Stomach (tissue), 9 donors: ENCODE results near the gene TYROBP. TPM values are rescaled to one million over a fixed set of nuclear protein-coding genes. Genes with fewer than 3 reads are reported as not detected.

Experiments used
- DNase-seq, 2 donors: peaks; one replicate each; pipeline versions ENCODE4 v3.0.0 to v3.0.0-alpha.2; 2013 to 2019
- H3K27ac ChIP-seq, 5 donors: fragments of 200-600 bp in 4 of 5; sonication (generic) in 4 of 5; one replicate each; pipeline ENCODE4 v1.5.1; 2013 to 2019; ENCODE audit warnings: mild to moderate bottlenecking in 1 of 5, moderate library complexity in 1 of 5
- H3K27me3 ChIP-seq, 3 donors: fragments of 200-600 bp; sonication (generic); one replicate each; pipeline ENCODE4 v1.5.1; 2017 to 2019; ENCODE audit warnings: mixed run types in 1 of 3
- H3K36me3 ChIP-seq, 4 donors: fragments of 200-600 bp; sonication (generic); 1 replicate in 3 of 4; 2 replicates in 1 of 4; pipeline ENCODE4 v1.5.1; 2016 to 2019
- H3K4me1 ChIP-seq, 4 donors: fragments of 200-600 bp; sonication (generic); one replicate each; pipeline ENCODE4 v1.5.1; 2016 to 2019
- H3K4me3 ChIP-seq, 4 donors: fragments of 200-600 bp; sonication (generic) in 3 of 4; one replicate each; pipeline ENCODE4 v1.5.1; 2016 to 2019; ENCODE audit warnings: mild to moderate bottlenecking in 1 of 4
- H3K9me3 ChIP-seq, 4 donors: fragments of 200-600 bp; sonication (generic); one replicate each; pipeline ENCODE4 v1.5.1; 2016 to 2019
- EP300 ChIP-seq: sonication (generic); formaldehyde crosslinking; IDR thresholded peaks from one replicate; pipeline ENCODE4 v1.6.1; 2017; ENCODE audit warnings: antibody characterized with exemption
- POLR2A ChIP-seq, 4 donors: fragments of 450-650 bp; IDR thresholded peaks; one replicate each; pipeline ENCODE4 v1.6.1; 2016; ENCODE audit warnings: antibody characterized with exemption in 4 of 4, control low read depth in 2 of 4, mild to moderate bottlenecking in 1 of 4, moderate library complexity in 1 of 4
- POLR2AphosphoS5 ChIP-seq, 3 donors: sonication (generic); formaldehyde crosslinking; IDR thresholded peaks; one replicate each; pipeline ENCODE4 v1.6.1; 2016; ENCODE audit warnings: antibody characterized with exemption in 3 of 3
- WGBS, 5 donors: extraction: QIAGEN DNeasy Blood & Tissue Kit in 3 of 5; methylation state at CpG; one replicate each; pipeline versions ENCODE4 v1.1.5 to v1.1.7; 2013 to 2018; 5-methylcytosine and 5-hydroxymethylcytosine counted together
- intact Hi-C: fragments of 100-400 bp; cut with DNase I; formaldehyde crosslinking; loops from one replicate; pipeline ENCODE4 v1.15.1; 2023; ENCODE audit warnings: low total_unique reads
- polyA plus RNA-seq, 3 donors: library from polyadenylated mRNA; stranded (reverse); fragments of 200-250 nt; gene quantifications; one replicate each; pipeline ENCODE4 v1.2.3, GENCODE V29; 2013
- total RNA-seq, 5 donors: library from RNA; depleted of rRNA; stranded (reverse); fragments of >200 nt; gene quantifications; one replicate each; pipeline versions ENCODE4 v1.1.0 to v1.2.3, GENCODE V29; 2014 to 2016
- TF ChIP-seq, protein P1 (sequence below), 7 experiments: fragments of 450-650 bp in 4 of 7; fragments of 200-600 bp in 3 of 7; sonication (generic) in 3 of 7; IDR thresholded peaks; one replicate each; pipeline ENCODE4 v1.5.1; 2016 to 2019; ENCODE audit warnings: antibody characterized with exemption in 7 of 7, control low read depth in 2 of 7, mild to moderate bottlenecking in 1 of 7
- donor health status: healthy with polysubstance abuse.
- donor health status: Bipolar disorder and iron deficiency.
- donor health status: healthy.

TYROBP gene
- total and polyA plus RNA-seq, 8 donors = 9.4 to 106 (median 55.4) TPM; not detected in 2

DNA sequence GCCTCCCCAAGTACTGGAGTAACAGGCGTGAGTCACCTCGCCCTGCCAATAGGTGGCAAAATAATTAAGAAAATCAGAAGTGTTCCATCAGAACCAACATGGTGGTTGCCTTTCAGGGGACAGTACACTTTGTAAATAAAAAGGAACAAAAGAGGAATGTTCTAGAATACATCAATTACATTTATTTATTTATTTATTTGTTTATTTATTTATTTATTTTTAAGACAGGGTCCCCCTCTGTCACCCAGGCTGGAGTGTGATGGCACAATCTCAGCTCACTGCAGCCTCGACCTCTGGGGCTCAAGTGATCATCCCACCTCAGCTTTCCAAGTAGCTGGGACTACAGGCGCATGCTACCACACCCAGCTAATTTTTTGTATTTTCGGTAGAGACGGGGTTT is 12.9 kb upstream of the TYROBP start:
- Histone ChIP-seq H3K27me3 (peaks cover 0 to 9% (median 6%) of the 10 kb centered on the region in 3 donors), H3K36me3 (no peaks in the 10 kb centered on the region), H3K4me1 (no peaks in the 10 kb centered on the region), H3K9me3 (peaks cover 0 to 8% (median 4%) of the 10 kb centered on the region in 4 donors), H3K27ac (no peak overlapping the region), H3K4me3 (no peak overlapping the region)
- no peak for TF ChIP-seq EP300
- TF ChIP-seq POLR2AphosphoS5 (IDR thresholded peaks at IDR 0.05) = no peak
- no peak for TF ChIP-seq POLR2A (IDR thresholded peaks at IDR 0.05)
- TF ChIP-seq, protein P1, sequence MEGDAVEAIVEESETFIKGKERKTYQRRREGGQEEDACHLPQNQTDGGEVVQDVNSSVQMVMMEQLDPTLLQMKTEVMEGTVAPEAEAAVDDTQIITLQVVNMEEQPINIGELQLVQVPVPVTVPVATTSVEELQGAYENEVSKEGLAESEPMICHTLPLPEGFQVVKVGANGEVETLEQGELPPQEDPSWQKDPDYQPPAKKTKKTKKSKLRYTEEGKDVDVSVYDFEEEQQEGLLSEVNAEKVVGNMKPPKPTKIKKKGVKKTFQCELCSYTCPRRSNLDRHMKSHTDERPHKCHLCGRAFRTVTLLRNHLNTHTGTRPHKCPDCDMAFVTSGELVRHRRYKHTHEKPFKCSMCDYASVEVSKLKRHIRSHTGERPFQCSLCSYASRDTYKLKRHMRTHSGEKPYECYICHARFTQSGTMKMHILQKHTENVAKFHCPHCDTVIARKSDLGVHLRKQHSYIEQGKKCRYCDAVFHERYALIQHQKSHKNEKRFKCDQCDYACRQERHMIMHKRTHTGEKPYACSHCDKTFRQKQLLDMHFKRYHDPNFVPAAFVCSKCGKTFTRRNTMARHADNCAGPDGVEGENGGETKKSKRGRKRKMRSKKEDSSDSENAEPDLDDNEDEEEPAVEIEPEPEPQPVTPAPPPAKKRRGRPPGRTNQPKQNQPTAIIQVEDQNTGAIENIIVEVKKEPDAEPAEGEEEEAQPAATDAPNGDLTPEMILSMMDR (IDR thresholded peaks at IDR 0.05) = no peak
- intact Hi-C loops = no loop called here
- 75 to 84% (median 82%) methylated on average over 6 of the region's 6 CpGs for WGBS, 5 donors
- no peak for DNase-seq

DNA sequence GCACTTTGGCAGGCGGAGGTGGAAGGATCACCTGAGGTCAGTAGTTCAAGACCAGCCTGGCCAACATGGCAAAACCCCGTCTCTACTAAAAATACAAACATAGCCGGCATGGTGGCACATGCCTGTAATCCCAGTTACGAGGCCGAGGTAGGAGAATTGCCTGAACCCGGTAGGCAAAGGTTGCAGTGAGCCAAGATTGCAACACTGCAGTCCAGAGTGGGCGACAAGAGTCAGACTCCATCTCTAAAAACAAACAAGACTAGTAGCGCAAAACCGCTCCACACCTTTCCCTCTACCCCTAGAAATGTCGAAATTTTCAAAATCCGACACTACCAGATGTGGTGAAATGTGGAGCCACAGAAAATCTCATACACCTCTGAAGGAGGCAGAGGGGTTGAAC is 11.2 kb upstream of the TYROBP start:
- H3K27me3 ChIP-seq = no peaks in the 10 kb centered on the region
- no peak for TF ChIP-seq EP300
- no peak for TF ChIP-seq POLR2AphosphoS5 (IDR thresholded peaks at IDR 0.05)
- TF ChIP-seq, protein P1 (IDR thresholded peaks at IDR 0.05) = no peak
- TF ChIP-seq POLR2A (IDR thresholded peaks at IDR 0.05) = no peak
- no peak overlapping the region for H3K27ac ChIP-seq
- H3K4me3 ChIP-seq = no peak overlapping the region
- intact Hi-C loops = loop anchor here (5.0 kb wide), 1 partner anchor 242 kb away; no protein-coding TSS in a partner anchor
- DNase-seq = no peak
- no peaks in the 10 kb centered on the region for H3K4me1 ChIP-seq
- 88 to 91% (median 90%) methylated on average over 11 of the region's 11 CpGs for WGBS, 5 donors
- H3K36me3 ChIP-seq = no peaks in the 10 kb centered on the region
- H3K9me3 ChIP-seq = no peaks in the 10 kb centered on the region

DNA sequence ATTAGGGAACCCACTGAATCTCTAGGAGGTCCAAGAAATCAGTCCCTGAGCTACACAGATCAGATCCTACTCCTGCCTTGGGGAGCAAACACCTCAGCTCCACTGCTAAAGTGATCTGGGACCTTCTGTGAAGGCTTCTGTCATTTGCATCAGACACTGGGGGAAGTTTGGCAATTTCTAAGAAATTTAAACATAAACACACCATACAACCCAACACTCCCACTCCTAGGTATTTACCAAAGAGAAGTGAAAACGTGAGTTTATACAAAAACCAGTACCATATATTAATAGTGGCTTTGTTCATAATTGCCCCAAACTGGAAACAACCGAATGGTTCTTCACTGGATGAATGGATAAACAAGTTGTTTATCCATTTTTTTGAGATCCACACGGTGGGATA is 7.3 kb upstream of the TYROBP start:
- H3K36me3 ChIP-seq = no peaks in the 10 kb centered on the region
- no peak for TF ChIP-seq EP300
- TF ChIP-seq, protein P1 (IDR thresholded peaks at IDR 0.05) = no peak
- TF ChIP-seq POLR2AphosphoS5 (IDR thresholded peaks at IDR 0.05) = no peak
- TF ChIP-seq POLR2A (IDR thresholded peaks at IDR 0.05) = no peak
- intact Hi-C loops = loop anchor here (5.0 kb wide), 1 partner anchor 238 kb away; no protein-coding TSS in a partner anchor
- H3K4me1 ChIP-seq = peaks cover 0 to 19% (median 3%) of the 10 kb centered on the region in 4 donors
- no peaks in the 10 kb centered on the region for H3K27me3 ChIP-seq
- no peaks in the 10 kb centered on the region for H3K9me3 ChIP-seq
- 51 to 67% (median 62%) methylated on average over 3 of the region's 3 CpGs for WGBS, 5 donors
- H3K27ac ChIP-seq = no peak overlapping the region
- no peak overlapping the region for H3K4me3 ChIP-seq
- DNase-seq = no peak

DNA sequence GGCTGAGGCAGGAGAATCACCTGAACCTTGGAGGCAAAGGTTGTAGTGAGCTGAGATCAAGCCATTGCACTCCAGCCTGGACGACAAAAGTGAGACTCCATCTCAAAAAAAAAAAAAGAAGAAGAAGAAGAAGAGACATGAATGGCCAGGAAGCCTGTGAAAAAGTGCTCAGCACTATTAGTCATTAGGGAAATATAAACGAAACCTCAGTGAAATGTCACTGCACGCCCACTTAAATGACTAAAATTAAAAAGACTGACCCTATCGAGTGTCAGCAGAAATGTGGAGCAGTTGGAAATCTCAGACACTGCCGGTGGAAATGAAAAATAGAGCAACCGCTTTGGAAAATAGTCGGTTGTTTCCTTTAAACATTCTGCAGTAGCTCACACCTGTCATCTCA is 5.5 kb upstream of the TYROBP start:
- no peaks in the 10 kb centered on the region for H3K9me3 ChIP-seq
- peaks cover 0 to 19% (median 3%) of the 10 kb centered on the region in 4 donors for H3K4me1 ChIP-seq
- 46 to 63% (median 49%) methylated on average over 7 of the region's 7 CpGs for WGBS, 5 donors
- intact Hi-C loops = no loop called here
- H3K27me3 ChIP-seq = no peaks in the 10 kb centered on the region
- H3K36me3 ChIP-seq = no peaks in the 10 kb centered on the region
- H3K27ac ChIP-seq = no peak overlapping the region
- no peak for TF ChIP-seq POLR2AphosphoS5 (IDR thresholded peaks at IDR 0.05)
- TF ChIP-seq EP300 = no peak
- TF ChIP-seq POLR2A (IDR thresholded peaks at IDR 0.05) = no peak
- TF ChIP-seq, protein P1 (IDR thresholded peaks at IDR 0.05) = no peak
- H3K4me3 ChIP-seq = no peak overlapping the region
- DNase-seq = no peak
